A673 (cell line): Measurements from ENCODE around the gene SHISAL1. TPM values are rescaled to one million over a fixed set of nuclear protein-coding genes. Genes with fewer than 3 reads are reported as not detected.

ENCODE experiments used
- BruUV-seq: library from RNA; stranded (reverse); fragments of 400-500 nt; replicated peaks from 2 replicates; lab custom pipeline; 2021; lab: Mats Ljungman, UMichigan
- CTCF ChIA-PET: fragments of 300-600 bp; sonication (Branson Sonifier 250); formaldehyde crosslinking; loops from one replicate; lab custom pipeline; 2022; ENCODE audit warnings: antibody characterized with exemption; lab: Charles Lee
- POLR2A ChIA-PET: fragments of 300-600 bp; sonication (Branson Sonifier 250); formaldehyde crosslinking; loops from one replicate; lab custom pipeline; 2022; ENCODE audit warnings: antibody characterized with exemption; ENCODE audit not compliant: low non-redundant PET; lab: Charles Lee
- DNase-seq: peaks from one replicate; pipeline ENCODE4 v3.0.0-alpha.2; 2015; ENCODE audit warnings: low spot score
- H3K27ac ChIP-seq: fragments of 200-600 bp; sonication (generic); 2 replicates; pipeline ENCODE4 v1.5.1; 2016; ENCODE audit warnings: mixed run types, low read depth, mild to moderate bottlenecking, mixed read lengths, antibody characterized with exemption, low read length; ENCODE audit not compliant: poor library complexity, severe bottlenecking
- H3K27me3 ChIP-seq: fragments of 200-600 bp; sonication (generic); replicated peaks from 2 replicates; pipeline ENCODE4 v1.6.1; 2017; ENCODE audit warnings: mixed run types, low read depth, mild to moderate bottlenecking, mixed read lengths, antibody characterized with exemption, low read length; ENCODE audit not compliant: insufficient read depth, poor library complexity
- H3K36me3 ChIP-seq: fragments of 200-600 bp; sonication (generic); 2 replicates; pipeline ENCODE4 v1.6.1; 2016; ENCODE audit warnings: mixed run types, mild to moderate bottlenecking, mixed read lengths, antibody characterized with exemption, low read length; ENCODE audit not compliant: insufficient read depth, poor library complexity, severe bottlenecking
- H3K4me1 ChIP-seq: fragments of 200-600 bp; sonication (generic); 2 replicates; pipeline ENCODE4 v1.6.1; 2017; ENCODE audit warnings: mixed run types, mild to moderate bottlenecking, mixed read lengths, antibody characterized with exemption, low read length; ENCODE audit not compliant: insufficient read depth, poor library complexity, severe bottlenecking
- H3K4me3 ChIP-seq: fragments of 200-600 bp; sonication (generic); 2 replicates; pipeline ENCODE4 v1.5.1; 2016; ENCODE audit warnings: low read depth, mixed run types, mild to moderate bottlenecking, mixed read lengths, low read length; ENCODE audit not compliant: poor library complexity, severe bottlenecking
- H3K9me3 ChIP-seq: fragments of 200-600 bp; sonication (generic); 2 replicates; pipeline ENCODE4 v1.6.1; 2016; ENCODE audit warnings: mixed run types, low read depth, mild to moderate bottlenecking, mixed read lengths, antibody characterized with exemption, low read length; ENCODE audit not compliant: poor library complexity, severe bottlenecking
- EZH2 ChIP-seq: fragments of 200-600 bp; sonication (generic); IDR thresholded peaks from 2 replicates; pipeline ENCODE4 v1.6.1; 2017; ENCODE audit warnings: borderline replicate concordance, low read depth, mild to moderate bottlenecking, mixed read lengths, antibody characterized with exemption, low read length; ENCODE audit not compliant: poor library complexity, severe bottlenecking
- intact Hi-C: fragments of 100-400 bp; cut with micrococcal nuclease; formaldehyde crosslinking; loops from one replicate; pipeline ENCODE4 v1.10.0; 2022; ENCODE audit not compliant: unreplicated experiment
- total RNA-seq: library from RNA; stranded (reverse); gene quantifications from 2 replicates; pipeline ENCODE4 v1.2.3, GENCODE V29; 2021
- TF ChIP-seq, protein P1 (sequence below): fragments of 300-800, 200-600 bp; sonication (generic); conservative IDR thresholded peaks from 2 replicates; pipeline ENCODE4 v1.5.1; 2017; ENCODE audit warnings: low read depth, mild to moderate bottlenecking, antibody characterized with exemption, low read length, moderate library complexity, mixed read lengths

The SHISAL1 gene
- total RNA-seq, 1 experiment from 2014 or later: 1.8 TPM

DNA sequence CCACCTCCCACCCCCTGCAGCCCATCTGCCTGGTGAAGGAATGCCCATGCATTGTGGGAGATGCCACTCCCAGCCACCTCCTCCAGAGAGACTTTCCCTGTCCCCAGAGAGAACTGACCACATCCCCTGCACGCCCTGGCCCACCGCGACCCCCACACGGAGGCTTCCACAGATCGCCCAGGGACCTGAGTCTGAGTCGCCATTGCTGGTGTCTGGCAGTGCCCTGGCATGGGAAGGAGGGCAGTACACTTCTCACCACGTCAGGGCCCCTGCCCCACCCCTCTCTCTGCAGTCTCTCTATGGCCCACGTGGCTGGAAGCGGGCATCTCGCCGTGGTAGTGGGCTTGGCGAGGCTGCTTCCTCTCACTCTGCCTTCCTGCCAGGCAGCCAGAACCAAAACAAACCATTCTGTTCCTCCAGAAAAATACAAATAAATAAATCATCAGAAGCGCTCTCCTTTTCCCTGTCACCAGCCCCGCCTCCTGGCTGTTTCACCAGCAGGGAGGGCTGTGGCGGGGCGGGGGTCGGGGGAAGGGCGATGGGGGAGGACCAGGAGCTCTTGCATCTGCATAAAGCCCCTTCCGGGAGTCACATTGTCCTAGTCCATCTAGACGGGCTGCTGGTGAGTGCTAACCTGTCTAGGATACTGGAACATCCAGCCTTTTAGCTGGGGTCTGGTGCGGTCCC, 20.9 kb downstream of the SHISAL1 start:
- intact Hi-C loops: no loop called here
- CTCF ChIA-PET: no interaction called here
- Histone ChIP-seq H3K9me3 (no peaks in the 10 kb centered on the region), H3K4me3 (no peak overlapping the region), H3K27me3 (no peaks in the 10 kb centered on the region), H3K36me3 (no peaks in the 10 kb centered on the region), H3K27ac (no peak overlapping the region), H3K4me1 (peaks cover 11% of the 10 kb centered on the region)
- no peak for DNase-seq
- POLR2A ChIA-PET: no interaction called here
- BruUV-seq: no TSS peak
- TF ChIP-seq EZH2: no peak
- TF ChIP-seq, protein P1, sequence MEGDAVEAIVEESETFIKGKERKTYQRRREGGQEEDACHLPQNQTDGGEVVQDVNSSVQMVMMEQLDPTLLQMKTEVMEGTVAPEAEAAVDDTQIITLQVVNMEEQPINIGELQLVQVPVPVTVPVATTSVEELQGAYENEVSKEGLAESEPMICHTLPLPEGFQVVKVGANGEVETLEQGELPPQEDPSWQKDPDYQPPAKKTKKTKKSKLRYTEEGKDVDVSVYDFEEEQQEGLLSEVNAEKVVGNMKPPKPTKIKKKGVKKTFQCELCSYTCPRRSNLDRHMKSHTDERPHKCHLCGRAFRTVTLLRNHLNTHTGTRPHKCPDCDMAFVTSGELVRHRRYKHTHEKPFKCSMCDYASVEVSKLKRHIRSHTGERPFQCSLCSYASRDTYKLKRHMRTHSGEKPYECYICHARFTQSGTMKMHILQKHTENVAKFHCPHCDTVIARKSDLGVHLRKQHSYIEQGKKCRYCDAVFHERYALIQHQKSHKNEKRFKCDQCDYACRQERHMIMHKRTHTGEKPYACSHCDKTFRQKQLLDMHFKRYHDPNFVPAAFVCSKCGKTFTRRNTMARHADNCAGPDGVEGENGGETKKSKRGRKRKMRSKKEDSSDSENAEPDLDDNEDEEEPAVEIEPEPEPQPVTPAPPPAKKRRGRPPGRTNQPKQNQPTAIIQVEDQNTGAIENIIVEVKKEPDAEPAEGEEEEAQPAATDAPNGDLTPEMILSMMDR: no peak

- Histone ChIP-seq H3K27ac (no peak overlapping the region), H3K36me3 (no peaks in the 10 kb centered on the region), H3K9me3 (no peaks in the 10 kb centered on the region), H3K4me1 (peaks cover 16% of the 10 kb centered on the region), H3K4me3 (no peak overlapping the region), H3K27me3 (no peaks in the 10 kb centered on the region)
- ChIA-PET CTCF (no interaction called here), POLR2A (no interaction called here)
- BruUV-seq: no TSS peak
- DNase-seq: no peak
- intact Hi-C loops: no loop called here
- TF ChIP-seq, protein P1: no peak
- no peak for TF ChIP-seq EZH2
Measured at GRCh38 chr22:44291265-44291664, 21.5 kb downstream of the SHISAL1 start.

DNA sequence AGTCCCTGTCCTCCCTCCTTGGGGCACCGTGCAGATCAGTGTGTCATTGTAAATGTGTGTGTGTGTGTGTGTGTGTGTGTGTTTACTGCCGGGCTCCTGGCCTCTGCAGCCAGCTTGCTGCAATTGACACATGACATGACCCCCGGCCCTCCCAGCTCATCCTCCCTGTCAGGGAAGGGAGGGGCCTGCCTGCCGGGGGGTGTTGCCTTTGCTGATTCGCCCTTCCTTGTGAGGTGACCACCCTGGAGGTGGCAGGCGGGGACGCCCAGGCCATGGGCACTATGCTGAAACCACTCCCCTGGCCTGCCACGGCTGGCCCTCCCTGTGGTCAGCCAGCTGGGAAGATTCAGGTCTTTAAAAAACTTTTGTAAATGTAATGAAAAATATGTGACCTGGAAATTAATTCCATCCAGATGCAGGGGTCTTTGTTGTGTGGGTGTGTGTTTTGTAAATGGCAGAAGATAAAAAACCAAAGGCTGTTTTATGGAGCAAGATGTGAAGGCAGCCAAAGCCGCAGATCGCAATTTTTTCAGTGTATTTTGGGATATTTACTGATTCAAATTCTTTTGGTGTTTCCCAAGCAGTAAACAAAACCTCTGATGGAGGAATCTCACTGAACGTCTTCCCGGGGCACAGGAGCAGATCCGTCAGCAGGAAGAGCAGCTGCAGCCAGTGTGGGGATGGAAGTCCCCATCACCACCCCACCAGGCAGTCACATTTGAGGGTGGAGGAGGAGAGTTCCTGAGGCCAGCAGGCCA, 23.2 kb downstream of the SHISAL1 start:
- CTCF ChIA-PET: interaction anchor here (0.6 kb wide), 1 partner anchor 250 kb away, joined by 4 read pairs; no protein-coding TSS in a partner anchor

More for the DNA sequence above, 23.2 kb downstream of the SHISAL1 start:
- Histone ChIP-seq H3K4me3 (no peak overlapping the region), H3K4me1 (peaks cover 33% of the 10 kb centered on the region), H3K27me3 (no peaks in the 10 kb centered on the region), H3K36me3 (no peaks in the 10 kb centered on the region), H3K9me3 (no peaks in the 10 kb centered on the region), H3K27ac (peak overlapping the region; percentile 5)
- no TSS peak for BruUV-seq
- TF ChIP-seq, protein P1: no peak
- no peak for TF ChIP-seq EZH2
- intact Hi-C loops: no loop called here
- no peak for DNase-seq
- POLR2A ChIA-PET: no interaction called here
